GM06990 (cell line): ENCODE data around the gene SP8.

Source experiments
- DNase-seq: peaks from one replicate; pipeline ENCODE4 v3.0.0-alpha.2; 2011; ENCODE audit not compliant: insufficient read length; ENCODE audit errors: extremely low read depth
- H3K27me3 ChIP-seq: replicated peaks from 2 replicates; pipeline ENCODE4 v1.6.0; 2011; ENCODE audit warnings: low read length; ENCODE audit not compliant: control insufficient read depth, insufficient read depth
- H3K36me3 ChIP-seq: 2 replicates; pipeline ENCODE4 v1.5.1; 2011; ENCODE audit warnings: low read length; ENCODE audit not compliant: control insufficient read depth, insufficient read depth
- H3K4me3 ChIP-seq: replicated peaks from 2 replicates; pipeline ENCODE4 v1.5.1; 2011; ENCODE audit warnings: low read depth, mild to moderate bottlenecking, control low read depth, low read length
- TF ChIP-seq, protein P1 (sequence below): IDR thresholded peaks from 2 replicates; pipeline ENCODE4 v1.5.1; 2011; ENCODE audit warnings: low read length, control low read depth, mild to moderate bottlenecking, inconsistent platforms; ENCODE audit not compliant: insufficient read depth, poor library complexity, severe bottlenecking

The SP8 gene

DNA sequence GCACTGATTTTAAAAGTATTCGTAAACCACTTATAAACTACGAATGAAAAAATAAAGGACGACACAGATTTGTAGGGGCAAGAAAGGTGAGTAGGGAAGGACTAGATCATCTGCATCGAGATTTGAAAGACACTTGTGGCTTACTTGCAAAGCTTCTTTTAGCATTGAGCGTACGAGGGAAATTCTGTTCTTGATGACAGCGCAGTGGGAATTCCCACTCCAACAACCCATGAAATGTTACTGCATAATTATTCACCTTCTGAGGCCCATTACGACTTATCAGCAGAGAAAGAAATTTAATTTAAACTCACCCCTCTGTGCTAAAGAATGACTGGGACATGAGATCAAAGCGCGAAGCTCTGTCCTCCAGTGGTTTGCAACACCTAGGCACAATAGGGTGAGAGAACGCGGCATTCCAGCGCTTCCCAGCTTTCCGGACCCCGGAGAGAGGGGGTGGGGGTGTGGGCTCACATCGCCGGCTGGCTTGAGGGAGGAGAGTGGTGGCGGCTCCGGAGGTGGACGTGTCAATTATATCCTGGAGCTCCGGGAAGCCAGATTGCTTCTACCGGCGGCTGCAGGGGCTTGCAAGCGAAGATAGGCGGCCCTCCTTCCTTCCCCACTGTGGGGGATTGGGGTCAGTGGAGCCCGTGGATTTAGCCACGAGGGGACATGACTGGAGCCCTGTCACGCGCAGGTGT lies 10.3 kb downstream of the SP8 start:
- TF ChIP-seq, protein P1, sequence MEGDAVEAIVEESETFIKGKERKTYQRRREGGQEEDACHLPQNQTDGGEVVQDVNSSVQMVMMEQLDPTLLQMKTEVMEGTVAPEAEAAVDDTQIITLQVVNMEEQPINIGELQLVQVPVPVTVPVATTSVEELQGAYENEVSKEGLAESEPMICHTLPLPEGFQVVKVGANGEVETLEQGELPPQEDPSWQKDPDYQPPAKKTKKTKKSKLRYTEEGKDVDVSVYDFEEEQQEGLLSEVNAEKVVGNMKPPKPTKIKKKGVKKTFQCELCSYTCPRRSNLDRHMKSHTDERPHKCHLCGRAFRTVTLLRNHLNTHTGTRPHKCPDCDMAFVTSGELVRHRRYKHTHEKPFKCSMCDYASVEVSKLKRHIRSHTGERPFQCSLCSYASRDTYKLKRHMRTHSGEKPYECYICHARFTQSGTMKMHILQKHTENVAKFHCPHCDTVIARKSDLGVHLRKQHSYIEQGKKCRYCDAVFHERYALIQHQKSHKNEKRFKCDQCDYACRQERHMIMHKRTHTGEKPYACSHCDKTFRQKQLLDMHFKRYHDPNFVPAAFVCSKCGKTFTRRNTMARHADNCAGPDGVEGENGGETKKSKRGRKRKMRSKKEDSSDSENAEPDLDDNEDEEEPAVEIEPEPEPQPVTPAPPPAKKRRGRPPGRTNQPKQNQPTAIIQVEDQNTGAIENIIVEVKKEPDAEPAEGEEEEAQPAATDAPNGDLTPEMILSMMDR: no peak
- Histone ChIP-seq H3K4me3 (no peak overlapping the region), H3K27me3 (no peaks in the 10 kb centered on the region), H3K36me3 (no peaks in the 10 kb centered on the region)
- DNase-seq: no peak

DNA sequence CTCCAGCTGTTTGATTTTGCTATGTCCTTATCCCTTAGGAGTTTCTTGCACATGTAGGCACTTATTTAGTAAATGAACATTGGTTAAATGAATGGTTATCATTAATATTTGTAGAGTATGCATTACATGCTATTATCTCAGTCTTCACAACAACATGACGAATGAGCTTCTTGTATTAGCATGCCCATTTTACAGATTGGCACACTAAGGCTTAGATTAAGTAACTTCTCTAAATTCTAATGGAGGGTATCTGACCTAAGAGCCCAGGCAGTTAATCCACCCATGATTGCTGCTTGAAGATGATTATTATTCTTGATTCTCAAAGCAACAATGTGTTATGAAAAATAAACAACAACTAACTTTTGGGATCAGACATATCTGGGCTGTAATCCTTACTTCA lies 32.7 kb downstream of the SP8 start:
- DNase-seq: no peak
- Histone ChIP-seq H3K4me3 (no peak overlapping the region), H3K36me3 (no peaks in the 10 kb centered on the region), H3K27me3 (no peaks in the 10 kb centered on the region)
- TF ChIP-seq, protein P1: no peak

DNA sequence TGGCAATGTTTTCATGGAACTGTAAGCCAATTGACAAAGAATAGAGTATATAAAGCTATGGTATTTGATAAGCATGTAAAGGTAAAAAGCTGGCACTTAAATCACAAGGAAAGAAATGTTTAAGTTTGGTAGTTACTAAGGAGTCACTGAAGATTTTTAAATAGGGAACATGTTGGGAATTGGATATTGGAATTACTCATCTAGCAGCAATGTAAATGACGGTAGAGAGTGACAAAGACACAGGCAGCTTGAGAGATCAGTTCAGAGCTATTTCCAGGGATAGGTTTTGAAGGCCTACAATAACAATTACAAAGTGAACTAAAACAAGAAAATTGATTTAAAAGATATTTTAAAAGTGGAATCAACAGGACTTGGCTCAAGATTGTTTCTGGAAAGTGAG lies 36.8 kb downstream of the SP8 start:
- H3K27me3 ChIP-seq: no peaks in the 10 kb centered on the region
- H3K36me3 ChIP-seq: no peaks in the 10 kb centered on the region
- DNase-seq: no peak
- TF ChIP-seq, protein P1: no peak
- no peak overlapping the region for H3K4me3 ChIP-seq

DNA sequence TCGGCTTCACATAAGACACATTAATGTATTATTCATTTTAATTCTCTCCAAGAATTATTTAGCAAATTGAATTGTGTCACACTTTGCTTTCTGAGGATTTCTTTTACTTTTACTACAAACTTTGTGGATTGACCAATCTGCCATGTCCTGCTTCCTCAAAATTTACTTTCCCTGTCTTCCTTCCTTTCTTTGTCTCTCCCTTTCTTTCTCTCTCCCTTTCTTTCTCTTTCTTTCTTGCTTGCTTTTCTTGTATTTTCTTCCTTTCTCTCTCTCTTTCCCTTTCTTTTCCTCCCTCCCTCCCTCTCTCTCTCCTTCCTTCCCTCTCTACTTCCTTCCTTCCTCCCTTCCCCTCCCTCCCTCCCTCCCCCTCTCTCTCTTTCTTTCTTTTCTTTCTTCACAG lies 37.8 kb downstream of the SP8 start:
- no peaks in the 10 kb centered on the region for H3K27me3 ChIP-seq
- no peak overlapping the region for H3K4me3 ChIP-seq
- no peaks in the 10 kb centered on the region for H3K36me3 ChIP-seq
- no peak for DNase-seq
- TF ChIP-seq, protein P1: no peak

DNA sequence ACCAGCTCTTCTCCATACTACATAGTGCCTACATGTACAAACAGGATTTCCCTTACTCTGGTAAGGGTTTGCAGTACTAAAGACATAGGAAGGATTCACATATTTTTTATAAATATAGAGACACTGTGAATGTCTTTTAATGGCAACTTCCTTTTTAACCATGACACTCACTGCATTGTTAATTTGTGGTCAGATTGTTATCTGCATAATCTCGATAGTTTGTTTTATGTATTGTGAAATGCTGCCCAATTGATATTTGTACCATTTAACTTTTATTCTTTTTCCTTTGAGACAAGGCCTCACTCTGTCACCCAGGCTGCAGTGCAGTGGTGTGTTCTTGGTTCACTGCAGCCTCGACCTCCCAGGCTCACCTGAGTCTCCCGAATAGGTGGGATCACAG lies 39.7 kb downstream of the SP8 start:
- Histone ChIP-seq H3K27me3 (no peaks in the 10 kb centered on the region), H3K4me3 (no peak overlapping the region), H3K36me3 (no peaks in the 10 kb centered on the region)
- TF ChIP-seq, protein P1: no peak
- DNase-seq: no peak

DNA sequence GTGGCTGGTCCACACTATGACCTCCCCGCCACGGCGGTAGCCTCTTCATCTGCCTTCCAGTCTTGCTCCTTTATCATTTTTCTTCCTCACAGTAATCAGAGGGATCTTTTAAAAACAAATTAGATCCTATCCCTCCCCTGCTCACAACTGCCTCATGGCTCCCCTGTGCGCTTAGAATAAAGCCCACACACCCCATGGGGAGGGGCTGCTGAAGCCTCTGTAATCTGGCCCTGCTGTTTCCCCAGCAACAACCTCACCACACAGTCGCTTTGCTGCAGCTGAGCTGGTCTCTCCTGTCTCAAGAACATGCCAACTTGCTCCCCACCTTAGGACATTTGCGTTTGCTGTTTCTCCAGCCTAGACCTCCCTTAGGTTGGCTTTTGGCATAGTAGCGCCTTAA lies 41.0 kb downstream of the SP8 start:
- DNase-seq: no peak
- TF ChIP-seq, protein P1: no peak

More for the DNA sequence above, 41.0 kb downstream of the SP8 start:
- Histone ChIP-seq H3K4me3 (no peak overlapping the region), H3K36me3 (no peaks in the 10 kb centered on the region), H3K27me3 (no peaks in the 10 kb centered on the region)
